H1 (cell line): ENCODE measurements around the gene RRM1. TPM values are rescaled to one million over a fixed set of nuclear protein-coding genes. Genes with fewer than 3 reads are reported as not detected.

Source experiments
- CEBPB ChIP-seq: IDR thresholded peaks from 2 replicates; pipeline ENCODE4 v1.6.1; 2012; ENCODE audit warnings: low read depth, low read length
- CHD2 ChIP-seq: IDR thresholded peaks from 2 replicates; pipeline ENCODE4 v1.6.1; 2012; ENCODE audit warnings: low read length, improper control_type of control experiment
- EP300 ChIP-seq, 2 experiments: IDR thresholded peaks; 1 replicate in 1 of 2; 2 replicates in 1 of 2; pipeline ENCODE4 v1.6.1; 2011 to 2012; ENCODE audit warnings: low read depth in 2 of 2, low read length in 2 of 2, mild to moderate bottlenecking in 2 of 2, borderline replicate concordance in 1 of 2, inconsistent platforms in 1 of 2, moderate library complexity in 1 of 2
- FOSL1 ChIP-seq: IDR thresholded peaks from 2 replicates; pipeline ENCODE4 v1.6.1; 2011; ENCODE audit warnings: mild to moderate bottlenecking, low read depth, low read length, moderate library complexity; ENCODE audit not compliant: insufficient read depth
- KDM4A ChIP-seq: IDR thresholded peaks from one replicate; pipeline ENCODE4 v1.7.1; 2012; ENCODE audit warnings: low read depth, mild to moderate bottlenecking, moderate library complexity, low read length, inconsistent platforms; ENCODE audit not compliant: severe bottlenecking
- KDM5A ChIP-seq: fragments of 200-600 bp; IDR thresholded peaks from 2 replicates; pipeline ENCODE4 v1.7.1; 2012; ENCODE audit warnings: mild to moderate bottlenecking, low read length, inconsistent platforms, mixed read lengths
- NANOG ChIP-seq: IDR thresholded peaks from 2 replicates; pipeline ENCODE4 v1.6.1; 2011; ENCODE audit warnings: low read length, low read depth, mild to moderate bottlenecking, inconsistent platforms; ENCODE audit not compliant: insufficient read depth, poor library complexity, severe bottlenecking
- PHF8 ChIP-seq: fragments of 200-600 bp; sonication (generic); conservative IDR thresholded peaks from 2 replicates; pipeline ENCODE4 v1.7.1; 2012; ENCODE audit warnings: low read depth, mild to moderate bottlenecking, inconsistent platforms, low read length, moderate library complexity
- POLR2A ChIP-seq, 2 experiments: IDR thresholded peaks; 1 replicate in 1 of 2; 2 replicates in 1 of 2; pipeline ENCODE4 v1.6.1; 2011; ENCODE audit warnings: low read depth in 2 of 2, low read length in 2 of 2, mild to moderate bottlenecking in 2 of 2; ENCODE audit errors: control extremely low read depth in 1 of 2
- POLR2AphosphoS5 ChIP-seq: IDR thresholded peaks from 2 replicates; pipeline ENCODE4 v1.6.1; 2011; ENCODE audit warnings: low read depth, low read length
- RAD21 ChIP-seq, 2 experiments: IDR thresholded peaks in 1 of 2; conservative IDR thresholded peaks in 1 of 2; 2 replicates each; pipeline ENCODE4 v1.6.1; 2011; ENCODE audit warnings: low read depth in 2 of 2, low read length in 2 of 2, improper control_type of control experiment in 1 of 2, inconsistent platforms in 1 of 2, mild to moderate bottlenecking in 1 of 2, moderate library complexity in 1 of 2
- RBBP5 ChIP-seq: IDR thresholded peaks from 2 replicates; pipeline ENCODE4 v1.7.1; 2012; ENCODE audit warnings: low read depth, mild to moderate bottlenecking, inconsistent platforms, low read length, moderate library complexity, borderline replicate concordance
- RFX5 ChIP-seq: IDR thresholded peaks from 2 replicates; pipeline ENCODE4 v1.6.1; 2011; ENCODE audit warnings: low read depth, low read length, improper control_type of control experiment, borderline replicate concordance
- SIN3A ChIP-seq, 2 experiments: IDR thresholded peaks in 1 of 2; conservative IDR thresholded peaks in 1 of 2; 2 replicates each; pipeline ENCODE4 v1.6.1; 2011 to 2012; ENCODE audit warnings: low read length in 2 of 2, improper control_type of control experiment in 1 of 2, low read depth in 1 of 2, mild to moderate bottlenecking in 1 of 2
- SP1 ChIP-seq: IDR thresholded peaks from 2 replicates; pipeline ENCODE4 v1.6.1; 2011; ENCODE audit warnings: low read depth, low read length
- SP2 ChIP-seq: IDR thresholded peaks from 2 replicates; pipeline ENCODE4 v1.6.1; 2012; ENCODE audit warnings: mild to moderate bottlenecking, low read length, inconsistent platforms
- SUZ12 ChIP-seq: fragments of 200-600 bp; sonication (generic); IDR thresholded peaks from 2 replicates; pipeline ENCODE4 v1.6.1; 2012; ENCODE audit warnings: mild to moderate bottlenecking, inconsistent platforms, low read length, moderate library complexity, mixed read lengths
- YY1 ChIP-seq: IDR thresholded peaks from 2 replicates; pipeline ENCODE4 v1.6.1; 2011; ENCODE audit warnings: low read depth, mild to moderate bottlenecking, low read length
- polyA plus RNA-seq, 7 experiments: library from polyadenylated mRNA; depleted of rRNA in 3 of 7; stranded (reverse) in 5 of 7; unstranded in 2 of 7; fragments of >200 nt in 5 of 7; fragments of 200-250 nt in 2 of 7; gene quantifications; 1 replicate in 5 of 7; 2 replicates in 1 of 7; 4 replicates in 1 of 7; pipeline versions ENCODE4 v1.2.1 to v1.2.3, GENCODE V29; 2011 to 2013; ENCODE audit warnings: missing spikeins in 2 of 7, mixed read lengths in 2 of 7
- total RNA-seq: library from RNA; stranded (reverse); fragmentation: NEBNext Ultra II Directional; extraction: Animal tissue kit (Norgen Biotek cat#: 25700); gene quantifications from 2 replicates; pipeline ENCODE4 v1.2.1, GENCODE V29; 2021
- TF ChIP-seq, protein P1 (sequence below): IDR thresholded peaks from 2 replicates; pipeline ENCODE4 v1.6.1; 2011; ENCODE audit warnings: low read length, improper control_type of control experiment
- TF ChIP-seq, protein P2 (sequence below): IDR thresholded peaks from 2 replicates; pipeline ENCODE4 v1.6.1; 2012; ENCODE audit warnings: inconsistent platforms
- TF ChIP-seq, protein P3 (sequence below): IDR thresholded peaks from 2 replicates; pipeline ENCODE4 v1.6.1; 2012; ENCODE audit warnings: inconsistent platforms

RRM1 gene
- total and polyA plus RNA-seq, 2 of the 8 experiments (the other 6 are each of a cell fraction or from before 2014, with no cell fraction given), result 63.6 to 126 TPM

DNA sequence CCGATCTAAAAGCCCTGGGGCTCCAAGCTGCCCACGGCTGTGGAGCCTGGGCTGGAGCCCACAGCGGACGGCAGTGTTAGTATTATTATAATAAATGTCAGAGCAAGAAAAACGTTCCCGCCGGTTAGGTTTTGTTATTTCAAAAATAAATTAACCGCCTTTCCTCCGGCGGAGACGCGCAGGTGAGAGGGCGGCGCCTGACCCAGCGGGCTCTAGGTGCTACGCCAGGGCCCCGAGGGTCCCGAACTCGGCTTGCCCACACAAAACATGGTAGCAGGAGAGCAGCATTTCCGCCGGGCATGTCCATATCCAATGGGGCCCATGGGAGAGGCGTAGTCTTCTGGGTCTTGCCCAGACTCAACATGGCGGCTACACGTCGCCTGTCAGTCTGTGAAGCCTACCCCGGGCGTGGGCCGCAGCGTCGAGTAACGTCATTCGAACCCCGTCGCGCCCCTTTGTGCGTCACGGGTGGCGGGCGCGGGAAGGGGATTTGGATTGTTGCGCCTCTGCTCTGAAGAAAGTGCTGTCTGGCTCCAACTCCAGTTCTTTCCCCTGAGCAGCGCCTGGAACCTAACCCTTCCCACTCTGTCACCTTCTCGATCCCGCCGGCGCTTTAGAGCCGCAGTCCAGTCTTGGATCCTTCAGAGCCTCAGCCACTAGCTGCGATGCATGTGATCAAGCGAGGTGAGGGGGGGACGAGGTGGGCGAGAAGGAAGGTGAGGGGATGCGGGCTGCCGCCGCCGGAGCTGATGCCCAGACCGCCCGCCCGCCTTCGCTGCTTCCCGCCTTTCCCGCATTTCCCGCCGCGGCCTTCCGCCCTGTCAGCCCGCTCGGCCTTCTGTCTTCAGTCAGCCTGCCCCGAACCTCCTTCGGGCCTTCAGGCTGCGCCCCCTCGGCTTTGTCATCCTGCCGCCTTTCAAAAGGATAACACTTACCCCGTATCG, at the start of gene RRM1 (continued):
- TF ChIP-seq PHF8 (peak; percentile 63; the same call in 1 of the 2 replicates), RAD21 (IDR thresholded peaks at IDR 0.05 in 1 of 2, conservative IDR thresholded peaks at IDR 0.05 in 1 of 2; ENCODE audit: low read depth in 2 of 2, low read length in 2 of 2) (no peak), FOSL1 (no peak), POLR2A (IDR thresholded peaks at IDR 0.05; ENCODE audit: control extremely low read depth in 1 of 2, low read depth in 2 of 2, low read length in 2 of 2) (peak; percentile 73 to 80), SIN3A (conservative IDR thresholded peaks at IDR 0.05 in 1 of 2, IDR thresholded peaks at IDR 0.05 in 1 of 2; ENCODE audit: low read depth in 1 of 2, low read length in 2 of 2) (peak; percentile 88 to 93), KDM4A (peak; percentile 94), POLR2AphosphoS5 (peak; percentile 77; the same call in 1 of the 2 replicates), YY1 (peak; percentile 100), SP2 (no peak), RFX5 (no peak), RBBP5 (no peak; the same call in 1 of the 2 replicates), KDM5A (no peak; the same call in 1 of the 2 replicates), CEBPB (no peak), SP1 (peak; percentile 77), SUZ12 (no peak), EP300 (IDR thresholded peaks at IDR 0.05; ENCODE audit: borderline replicate concordance in 1 of 2, low read depth in 2 of 2, low read length in 2 of 2) (peak in 1 of 2 experiments; percentile 46; a peak in 1 of 3 replicates), NANOG (no peak), CHD2 (peak; percentile 73)
- TF ChIP-seq, protein P1, sequence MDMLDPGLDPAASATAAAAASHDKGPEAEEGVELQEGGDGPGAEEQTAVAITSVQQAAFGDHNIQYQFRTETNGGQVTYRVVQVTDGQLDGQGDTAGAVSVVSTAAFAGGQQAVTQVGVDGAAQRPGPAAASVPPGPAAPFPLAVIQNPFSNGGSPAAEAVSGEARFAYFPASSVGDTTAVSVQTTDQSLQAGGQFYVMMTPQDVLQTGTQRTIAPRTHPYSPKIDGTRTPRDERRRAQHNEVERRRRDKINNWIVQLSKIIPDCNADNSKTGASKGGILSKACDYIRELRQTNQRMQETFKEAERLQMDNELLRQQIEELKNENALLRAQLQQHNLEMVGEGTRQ, result no peak
- TF ChIP-seq, protein P2, sequence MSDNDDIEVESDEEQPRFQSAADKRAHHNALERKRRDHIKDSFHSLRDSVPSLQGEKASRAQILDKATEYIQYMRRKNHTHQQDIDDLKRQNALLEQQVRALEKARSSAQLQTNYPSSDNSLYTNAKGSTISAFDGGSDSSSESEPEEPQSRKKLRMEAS, result peak; percentile 76
- TF ChIP-seq, protein P3, sequence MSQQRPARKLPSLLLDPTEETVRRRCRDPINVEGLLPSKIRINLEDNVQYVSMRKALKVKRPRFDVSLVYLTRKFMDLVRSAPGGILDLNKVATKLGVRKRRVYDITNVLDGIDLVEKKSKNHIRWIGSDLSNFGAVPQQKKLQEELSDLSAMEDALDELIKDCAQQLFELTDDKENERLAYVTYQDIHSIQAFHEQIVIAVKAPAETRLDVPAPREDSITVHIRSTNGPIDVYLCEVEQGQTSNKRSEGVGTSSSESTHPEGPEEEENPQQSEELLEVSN, result peak; percentile 53
